NCI-H345 treated with DMSO at 0.1 percent for 48 hours (cell line): Measurements from ENCODE around the gene HSPA12B.

Source experiments
- DNase-seq: peaks from one replicate; lab custom pipeline; 2025; ENCODE audit not compliant: unreplicated experiment; lab: John Stamatoyannopoulos, UW

The HSPA12B gene

DNA sequence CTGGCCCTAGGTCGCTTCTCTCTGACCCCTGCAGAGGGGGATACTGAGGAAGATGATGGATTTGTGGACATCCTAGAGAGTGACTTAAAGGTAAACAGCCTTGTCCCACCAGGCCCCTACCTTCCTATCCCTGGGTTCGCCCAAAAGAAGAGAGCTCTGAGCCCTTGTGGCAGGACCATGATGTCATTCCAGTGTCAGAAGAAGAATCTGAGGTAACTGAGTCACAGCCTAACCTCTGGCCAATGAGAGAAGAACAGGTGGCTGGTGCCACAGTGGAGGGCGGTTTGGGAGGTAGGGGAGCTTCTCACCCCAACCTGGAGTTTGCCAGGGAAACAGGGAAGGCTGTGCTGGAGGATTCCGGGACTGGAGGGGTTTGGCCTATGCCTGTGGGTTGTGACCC is 68.8 kb downstream of the HSPA12B start:
- no peak for DNase-seq

DNA sequence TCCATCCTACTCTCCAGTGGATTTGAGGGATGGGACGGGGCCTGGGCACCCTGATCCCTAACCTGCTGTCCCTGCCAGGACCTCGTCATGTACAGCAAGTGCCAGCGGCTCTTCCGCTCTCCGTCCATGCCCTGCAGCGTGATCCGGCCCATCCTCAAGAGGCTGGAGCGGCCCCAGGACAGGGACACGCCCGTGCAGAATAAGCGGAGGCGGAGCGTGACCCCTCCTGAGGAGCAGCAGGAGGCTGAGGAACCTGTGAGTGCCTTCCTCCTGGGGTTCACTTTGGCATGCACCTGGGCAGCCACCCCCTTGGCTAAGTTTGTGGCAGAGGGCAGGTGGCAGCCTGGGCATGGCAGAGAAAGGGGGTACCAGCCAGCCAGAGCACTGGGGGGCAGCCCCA is 69.4 kb downstream of the HSPA12B start:
- DNase-seq: no peak
